Ectodermal cell (in vitro differentiated cells): ENCODE data around the gene KPNA1.

Experiments
- H3K27ac ChIP-seq: 2 replicates; pipeline ENCODE4 v1.7.0; 2013; ENCODE audit warnings: mild to moderate bottlenecking, low read depth, low read length; ENCODE audit not compliant: insufficient read depth, poor library complexity, severe bottlenecking
- H3K27me3 ChIP-seq: 2 replicates; pipeline ENCODE4 v1.7.0; 2013; ENCODE audit warnings: mild to moderate bottlenecking, low read length; ENCODE audit not compliant: insufficient read depth, control insufficient read depth, poor library complexity, severe bottlenecking
- H3K36me3 ChIP-seq: one replicate; pipeline ENCODE4 v1.7.0; 2013; ENCODE audit warnings: low read length; ENCODE audit not compliant: control insufficient read depth, insufficient read depth
- H3K4me1 ChIP-seq: one replicate; pipeline ENCODE4 v1.7.0; 2013; ENCODE audit warnings: low read length; ENCODE audit not compliant: control insufficient read depth, insufficient read depth
- H3K4me3 ChIP-seq: 2 replicates; pipeline ENCODE4 v1.7.0; 2013; ENCODE audit warnings: low read depth, low read length, control low read depth; ENCODE audit not compliant: insufficient read depth
- H3K9me3 ChIP-seq: 2 replicates; pipeline ENCODE4 v1.7.0; 2013; ENCODE audit warnings: mild to moderate bottlenecking, low read length, moderate library complexity; ENCODE audit not compliant: control insufficient read depth
- WGBS, 2 experiments: methylation state at CpG; one replicate each; pipeline ENCODE4 v1.1.7; 2013; ENCODE audit warnings: missing lambda C conversion rate in 2 of 2; 5-methylcytosine and 5-hydroxymethylcytosine counted together

Gene KPNA1

DNA sequence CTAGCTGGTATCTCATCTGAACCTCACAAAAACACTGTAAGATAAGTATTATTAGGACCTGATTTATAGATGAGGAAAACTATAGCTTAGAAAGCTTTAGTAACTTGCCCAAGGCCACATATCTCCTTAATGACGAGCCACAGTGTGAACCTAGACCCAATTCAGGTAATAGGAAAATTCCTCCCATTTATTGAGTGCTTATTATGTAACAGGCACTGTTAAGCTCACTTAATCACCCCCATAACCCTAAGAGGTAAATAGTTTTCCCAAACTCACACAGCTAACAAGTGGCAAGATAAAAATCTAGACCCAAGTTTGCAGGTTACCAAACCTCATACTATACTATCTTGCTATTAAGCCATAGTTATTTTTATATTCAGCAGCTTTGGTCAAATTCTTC is 106.8 kb downstream of the KPNA1 start:
- WGBS, 2 experiments: 90 to 92% methylated on average over 1 of the region's 1 CpG
- Histone ChIP-seq H3K27ac (no peak overlapping the region), H3K9me3 (no peaks in the 10 kb centered on the region), H3K27me3 (no peaks in the 10 kb centered on the region), H3K36me3 (no peaks in the 10 kb centered on the region), H3K4me3 (no peak overlapping the region), H3K4me1 (no peaks in the 10 kb centered on the region)

DNA sequence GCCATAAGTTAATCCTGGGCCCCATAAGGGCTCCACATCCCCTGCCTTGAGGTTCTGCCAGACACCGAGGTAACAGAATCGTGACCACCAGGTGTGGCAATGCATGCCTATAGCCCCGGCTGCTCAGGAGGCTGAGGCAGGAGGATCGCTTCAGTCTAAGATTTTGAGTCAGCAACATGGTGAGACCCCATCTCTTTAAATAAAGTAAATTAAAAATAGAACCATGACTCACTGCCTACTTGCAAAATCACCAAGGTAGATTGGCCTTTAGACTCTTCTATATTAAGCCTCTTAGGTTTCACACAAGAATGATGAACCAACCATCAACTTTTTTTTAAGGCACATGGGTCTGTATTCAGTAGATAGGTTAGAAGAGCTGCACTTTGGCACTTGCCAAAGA is 108.5 kb downstream of the KPNA1 start:
- Histone ChIP-seq H3K27ac (no peak overlapping the region), H3K9me3 (no peaks in the 10 kb centered on the region), H3K36me3 (no peaks in the 10 kb centered on the region), H3K4me1 (no peaks in the 10 kb centered on the region), H3K27me3 (no peaks in the 10 kb centered on the region), H3K4me3 (no peak overlapping the region)
- WGBS, 2 experiments: 92 to 94% methylated on average over 4 of the region's 4 CpGs

DNA sequence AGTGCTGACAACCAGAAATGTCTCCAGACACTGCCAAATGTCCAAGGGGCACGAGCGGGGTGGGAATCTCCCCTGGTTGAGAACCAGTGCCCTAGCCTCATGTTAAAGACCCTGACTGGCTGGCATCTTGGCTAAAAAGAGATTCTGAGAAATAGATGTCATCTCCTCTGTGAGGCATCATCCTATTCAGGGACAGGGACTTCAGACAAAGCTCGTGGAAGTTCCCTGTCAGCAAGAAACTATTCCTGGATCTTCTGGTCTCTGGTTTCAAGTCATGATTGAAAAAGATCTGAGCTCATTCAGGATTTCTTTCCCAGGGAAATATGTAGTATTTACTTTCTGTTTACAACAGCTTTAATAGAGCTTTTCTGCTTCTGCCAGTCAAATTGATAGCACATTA is 109.7 kb downstream of the KPNA1 start:
- 94 to 97% methylated on average over 3 of the region's 3 CpGs for WGBS, 2 experiments
- no peaks in the 10 kb centered on the region for H3K4me1 ChIP-seq
- H3K27me3 ChIP-seq: no peaks in the 10 kb centered on the region
- no peak overlapping the region for H3K27ac ChIP-seq
- no peaks in the 10 kb centered on the region for H3K9me3 ChIP-seq
- no peak overlapping the region for H3K4me3 ChIP-seq
- H3K36me3 ChIP-seq: no peaks in the 10 kb centered on the region

DNA sequence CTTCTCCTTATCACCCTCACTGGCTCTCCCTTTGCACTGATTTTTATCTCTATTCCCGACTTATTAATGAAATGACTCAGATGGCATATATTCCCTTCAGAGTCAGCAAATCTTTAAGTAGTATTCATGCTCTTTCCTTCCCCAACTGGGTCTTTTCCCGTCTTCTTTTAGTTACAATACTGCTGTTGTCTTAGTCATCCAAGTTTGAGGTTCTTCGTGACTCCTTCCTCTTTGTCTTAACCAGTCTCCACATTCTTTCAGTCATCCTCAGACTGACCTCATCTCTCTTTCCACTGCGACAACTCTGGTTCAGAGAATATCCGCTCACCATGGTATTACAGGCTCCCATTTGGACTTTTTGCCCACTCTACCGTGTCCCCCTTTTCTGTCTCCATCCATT is 111.2 kb downstream of the KPNA1 start:
- 89 to 94% methylated on average over 6 of the region's 6 CpGs for WGBS, 2 experiments
- no peak overlapping the region for H3K4me3 ChIP-seq
- H3K27ac ChIP-seq: no peak overlapping the region
- H3K9me3 ChIP-seq: no peaks in the 10 kb centered on the region
- no peaks in the 10 kb centered on the region for H3K4me1 ChIP-seq
- H3K36me3 ChIP-seq: no peaks in the 10 kb centered on the region
- no peaks in the 10 kb centered on the region for H3K27me3 ChIP-seq

DNA sequence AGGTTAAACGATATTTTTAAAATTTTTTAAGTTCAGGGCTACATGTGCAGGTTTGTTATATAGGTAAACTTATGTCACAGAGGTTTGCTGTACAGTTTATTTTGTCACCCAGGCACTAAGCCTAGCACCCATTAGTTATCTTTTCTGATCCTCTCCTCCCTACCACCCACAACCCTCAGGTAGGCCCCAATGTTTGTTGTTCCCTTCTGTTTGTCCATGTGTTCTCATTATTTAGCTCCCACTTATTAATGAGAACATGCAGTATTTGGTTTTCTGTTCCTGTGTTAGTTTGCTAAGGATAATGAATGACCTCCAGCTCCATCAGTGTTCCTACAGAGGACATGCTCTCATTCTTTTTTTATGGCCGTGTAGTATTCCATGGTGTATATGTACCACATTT is 115.8 kb downstream of the KPNA1 start:
- H3K36me3 ChIP-seq: no peaks in the 10 kb centered on the region
- H3K4me3 ChIP-seq: no peak overlapping the region
- no peaks in the 10 kb centered on the region for H3K9me3 ChIP-seq
- no peaks in the 10 kb centered on the region for H3K27me3 ChIP-seq
- WGBS, 2 experiments: 93 to 95% methylated on average over 1 to 2 of the region's 2 CpGs
- no peak overlapping the region for H3K27ac ChIP-seq
- H3K4me1 ChIP-seq: no peaks in the 10 kb centered on the region

DNA sequence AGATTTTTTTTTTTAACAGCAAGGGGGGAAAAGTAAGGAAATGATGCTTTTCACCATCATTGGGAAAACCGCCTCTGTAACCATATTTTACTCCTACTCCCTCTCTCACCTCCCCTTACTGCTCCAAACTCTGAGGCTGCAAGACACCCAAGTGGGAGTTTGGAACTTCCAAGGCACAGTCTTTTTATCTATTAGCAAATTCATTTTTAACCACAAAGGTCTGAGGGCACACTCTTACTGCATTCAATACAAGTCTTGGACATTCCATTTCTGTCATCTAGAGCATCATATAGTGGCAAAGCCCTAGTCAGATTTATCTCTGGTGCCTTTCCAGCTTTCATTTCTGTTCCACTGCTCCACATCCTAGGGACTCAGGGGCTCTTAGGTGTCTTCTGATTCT is 117.5 kb downstream of the KPNA1 start:
- Histone ChIP-seq H3K9me3 (no peaks in the 10 kb centered on the region), H3K27me3 (no peaks in the 10 kb centered on the region), H3K4me1 (no peaks in the 10 kb centered on the region), H3K27ac (no peak overlapping the region), H3K36me3 (no peaks in the 10 kb centered on the region), H3K4me3 (no peak overlapping the region)
- 87 to 90% methylated on average over 1 of the region's 1 CpG for WGBS, 2 experiments

- Histone ChIP-seq H3K36me3 (no peaks in the 10 kb centered on the region), H3K27me3 (no peaks in the 10 kb centered on the region), H3K4me1 (no peaks in the 10 kb centered on the region), H3K4me3 (no peak overlapping the region), H3K9me3 (no peaks in the 10 kb centered on the region), H3K27ac (no peak overlapping the region)
Observed at GRCh38 chr3:122396511-122396910, 118.2 kb downstream of the KPNA1 start.

GRCh38 chr3:122395582-122395981 is 119.2 kb downstream of the KPNA1 start:
- 89 to 100% methylated on average over 2 of the region's 3 CpGs for WGBS, 2 experiments
- H3K4me3 ChIP-seq: no peak overlapping the region
- no peaks in the 10 kb centered on the region for H3K4me1 ChIP-seq
- no peaks in the 10 kb centered on the region for H3K27me3 ChIP-seq
- H3K36me3 ChIP-seq: no peaks in the 10 kb centered on the region
- no peak overlapping the region for H3K27ac ChIP-seq
- no peaks in the 10 kb centered on the region for H3K9me3 ChIP-seq

DNA sequence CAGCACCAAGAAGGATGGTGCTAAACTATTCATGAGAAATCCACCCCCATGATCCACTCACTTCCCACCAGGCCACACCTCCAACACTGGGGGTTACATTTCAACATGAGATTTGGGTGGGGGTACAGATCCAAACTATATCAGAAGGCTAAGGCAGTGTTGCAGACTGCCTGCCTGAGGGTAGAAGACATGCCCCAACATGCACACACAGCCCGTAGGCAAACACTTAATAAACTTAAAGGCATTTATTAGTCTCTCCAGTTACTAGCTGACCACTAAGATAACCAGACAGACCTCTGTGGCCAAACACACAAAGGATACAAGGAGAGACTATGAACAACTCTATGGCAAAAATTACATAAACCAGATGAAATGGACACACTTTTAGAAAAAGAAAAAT is 120.6 kb downstream of the KPNA1 start:
- WGBS, 2 experiments: 75 to 97% methylated on average over 1 of the region's 1 CpG
- no peaks in the 10 kb centered on the region for H3K27me3 ChIP-seq
- H3K4me3 ChIP-seq: no peak overlapping the region
- H3K9me3 ChIP-seq: no peaks in the 10 kb centered on the region
- H3K27ac ChIP-seq: no peak overlapping the region
- H3K4me1 ChIP-seq: no peaks in the 10 kb centered on the region
- no peaks in the 10 kb centered on the region for H3K36me3 ChIP-seq

DNA sequence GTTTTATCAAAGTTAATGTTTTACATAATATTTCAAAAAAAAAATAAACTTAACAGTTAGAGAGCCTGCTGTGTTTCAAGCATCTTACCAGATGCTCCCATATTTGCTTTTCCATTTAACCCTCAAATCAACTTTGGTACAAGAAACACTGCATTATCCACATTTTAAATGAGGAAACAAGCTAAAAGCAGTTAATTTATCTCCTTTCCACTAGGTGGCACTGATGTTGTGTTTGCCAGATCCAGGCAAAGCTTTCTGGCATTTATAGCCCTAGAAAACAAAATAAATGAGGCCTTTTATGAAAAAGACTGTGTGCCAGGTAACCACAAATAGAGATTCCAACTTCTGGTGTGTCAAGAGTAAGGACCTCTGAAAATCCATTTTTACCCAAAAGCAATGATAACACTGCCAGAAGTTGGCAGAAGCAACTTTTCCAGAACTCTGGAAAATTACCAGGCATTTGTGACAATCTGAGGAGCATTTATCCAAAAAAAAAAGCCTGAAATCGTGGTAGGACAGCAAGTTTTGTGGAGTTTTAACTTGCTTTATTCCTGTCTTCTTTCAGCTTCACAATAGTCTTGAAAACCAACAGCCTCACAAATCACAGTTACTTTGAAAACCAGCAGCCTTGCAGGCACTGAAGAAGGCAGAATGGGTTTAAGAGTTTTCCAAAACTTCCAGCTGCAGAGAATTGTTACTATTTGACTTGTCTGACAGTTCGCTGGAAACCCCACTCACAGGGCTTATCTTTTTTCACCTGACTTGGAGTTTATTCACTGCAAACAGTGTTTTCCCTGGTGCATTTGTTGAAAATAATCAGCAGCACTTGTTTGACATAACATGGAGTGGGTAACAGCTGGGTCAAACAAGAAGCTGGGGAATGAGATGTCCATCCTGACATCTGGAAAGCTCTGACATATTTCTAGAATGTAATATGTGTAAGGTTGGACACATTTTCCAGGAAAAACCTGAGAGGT is 121.6 kb downstream of the KPNA1 start:
- 64 to 78% methylated on average over 2 of the region's 2 CpGs for WGBS, 2 experiments
- H3K27ac ChIP-seq: no peak overlapping the region

More for the DNA sequence above, 121.6 kb downstream of the KPNA1 start:
- H3K9me3 ChIP-seq: no peaks in the 10 kb centered on the region
- no peaks in the 10 kb centered on the region for H3K4me1 ChIP-seq
- no peaks in the 10 kb centered on the region for H3K27me3 ChIP-seq
- H3K36me3 ChIP-seq: no peaks in the 10 kb centered on the region
- no peak overlapping the region for H3K4me3 ChIP-seq
